Liver (tissue), 9 donors: ENCODE measurements around the gene DLL4. TPM values are rescaled to one million over a fixed set of nuclear protein-coding genes. Genes with fewer than 3 reads are reported as not detected.

ENCODE experiments used
- DNase-seq: peaks from one replicate; pipeline ENCODE4 v3.0.0-alpha.2; 2017; ENCODE audit warnings: low spot score
- H3K27ac ChIP-seq, 2 donors: one replicate each; pipeline ENCODE4 v1.7.0; 2013; ENCODE audit warnings: inconsistent platforms in 2 of 2, low read length in 2 of 2, control low read depth in 1 of 2, low read depth in 1 of 2, mild to moderate bottlenecking in 1 of 2
- H3K27me3 ChIP-seq, 4 donors: one replicate each; pipeline versions ENCODE4 v1.6.1 to v1.7.0; 2013; ENCODE audit warnings: low read length in 3 of 4, inconsistent platforms in 1 of 4, mild to moderate bottlenecking in 1 of 4, moderate library complexity in 1 of 4; ENCODE audit not compliant: control insufficient read depth in 4 of 4, insufficient read depth in 4 of 4
- H3K36me3 ChIP-seq, 4 donors: one replicate each; pipeline versions ENCODE4 v1.6.1 to v1.7.0; 2013; ENCODE audit warnings: low read length in 3 of 4, mild to moderate bottlenecking in 3 of 4, low read depth in 1 of 4, moderate library complexity in 1 of 4; ENCODE audit not compliant: control insufficient read depth in 4 of 4, insufficient read depth in 3 of 4
- H3K4me1 ChIP-seq, 4 donors: one replicate each; pipeline versions ENCODE4 v1.6.1 to v1.7.0; 2013; ENCODE audit warnings: low read length in 3 of 4, mild to moderate bottlenecking in 3 of 4, moderate library complexity in 1 of 4; ENCODE audit not compliant: control insufficient read depth in 4 of 4, insufficient read depth in 4 of 4
- H3K4me3 ChIP-seq, 3 donors: one replicate each; pipeline versions ENCODE4 v1.6.1 to v1.7.0; 2013; ENCODE audit warnings: low read length in 3 of 3, control low read depth in 1 of 3, low read depth in 1 of 3, mild to moderate bottlenecking in 1 of 3
- H3K9ac ChIP-seq, 2 donors: one replicate each; pipeline ENCODE4 v1.7.0; 2013; ENCODE audit warnings: low read length in 2 of 2, mild to moderate bottlenecking in 2 of 2, moderate library complexity in 2 of 2, control low read depth in 1 of 2, low read depth in 1 of 2
- H3K9me3 ChIP-seq, 4 donors: one replicate each; pipeline versions ENCODE4 v1.6.1 to v1.7.0; 2013; ENCODE audit warnings: low read length in 3 of 4; ENCODE audit not compliant: control insufficient read depth in 4 of 4
- ATF3 ChIP-seq: IDR thresholded peaks from 2 replicates; pipeline ENCODE4 v1.6.1; 2016; ENCODE audit warnings: antibody characterized with exemption
- FOXA1 ChIP-seq: IDR thresholded peaks from 2 replicates; pipeline ENCODE4 v1.6.1; 2016; ENCODE audit warnings: antibody characterized with exemption
- FOXA2 ChIP-seq: IDR thresholded peaks from 2 replicates; pipeline ENCODE4 v1.6.1; 2016; ENCODE audit warnings: antibody characterized with exemption
- HNF4A ChIP-seq, 2 donors: conservative IDR thresholded peaks; 2 replicates each; pipeline ENCODE4 v1.6.1; 2016; ENCODE audit warnings: antibody characterized with exemption in 2 of 2, mild to moderate bottlenecking in 2 of 2
- HNF4G ChIP-seq: IDR thresholded peaks from 2 replicates; pipeline ENCODE4 v1.6.1; 2016; ENCODE audit warnings: antibody characterized with exemption
- JUND ChIP-seq, 2 donors: IDR thresholded peaks; 2 replicates each; pipeline ENCODE4 v1.6.1; 2016; ENCODE audit warnings: antibody characterized with exemption in 2 of 2
- MAX ChIP-seq: IDR thresholded peaks from 2 replicates; pipeline ENCODE4 v1.6.1; 2016; ENCODE audit warnings: antibody characterized with exemption
- NR2F2 ChIP-seq: IDR thresholded peaks from 2 replicates; pipeline ENCODE4 v1.6.1; 2016; ENCODE audit warnings: antibody characterized with exemption
- RAD21 ChIP-seq, 2 donors: IDR thresholded peaks; 2 replicates each; pipeline ENCODE4 v1.6.1; 2016; ENCODE audit warnings: antibody characterized with exemption in 2 of 2, mild to moderate bottlenecking in 2 of 2
- RXRA ChIP-seq, 2 donors: IDR thresholded peaks; 2 replicates each; pipeline ENCODE4 v1.6.1; 2017 to 2018; ENCODE audit warnings: antibody characterized with exemption in 2 of 2, mild to moderate bottlenecking in 1 of 2
- SP1 ChIP-seq: IDR thresholded peaks from 2 replicates; pipeline ENCODE4 v1.6.1; 2018; ENCODE audit warnings: antibody characterized with exemption, mild to moderate bottlenecking
- TAF1 ChIP-seq: conservative IDR thresholded peaks from 2 replicates; pipeline ENCODE4 v1.6.1; 2016; ENCODE audit warnings: antibody characterized with exemption, mild to moderate bottlenecking
- ZBTB33 ChIP-seq: IDR thresholded peaks from 2 replicates; pipeline ENCODE4 v1.6.1; 2016; ENCODE audit warnings: antibody characterized with exemption
- WGBS: extraction: QIAGEN DNeasy Blood & Tissue Kit; methylation state at CpG from one replicate; pipeline ENCODE4 v1.1.7; 2013; 5-methylcytosine and 5-hydroxymethylcytosine counted together
- polyA plus RNA-seq, 2 donors: library from polyadenylated mRNA; stranded (reverse) in 1 of 2; unstranded in 1 of 2; fragments of 200-250 nt in 1 of 2; fragments of >200 nt in 1 of 2; fragmentation: Nextera tagmentation in 1 of 2; extraction: Ambion mirVana in 1 of 2; gene quantifications; one replicate each; pipeline versions ENCODE4 v1.2.1 to v1.2.3, GENCODE V29; 2013 to 2015
- total RNA-seq, 2 donors: library from RNA; depleted of rRNA; stranded (reverse); fragments of >200 nt; gene quantifications; one replicate each; pipeline ENCODE4 v1.2.3, GENCODE V29; 2014
- TF ChIP-seq, protein P1 (sequence below): fragments of 150-350 bp; IDR thresholded peaks from 2 replicates; pipeline ENCODE4 v1.5.1; 2017; ENCODE audit warnings: improper control_type of control experiment, low read depth, low read length; ENCODE audit not compliant: missing input control
- TF ChIP-seq, protein P2 (sequence below): IDR thresholded peaks from 2 replicates; pipeline ENCODE4 v1.6.1; 2016; ENCODE audit warnings: antibody characterized with exemption, mild to moderate bottlenecking
- donor health status: healthy.
- donor health status: healthy.
- donor health status: healthy.
- donor health status: healthy.
- donor health status: healthy.

The DLL4 gene
- total and polyA plus RNA-seq, 4 donors: 2.1 to 3.8 (median 3.0) TPM

- no peak overlapping the region for H3K4me3 ChIP-seq
- no peaks in the 10 kb centered on the region for H3K36me3 ChIP-seq
- peak overlapping the region; percentile 17 to 89 for H3K27ac ChIP-seq
- no peaks in the 10 kb centered on the region for H3K9me3 ChIP-seq
- H3K27me3 ChIP-seq: no peaks in the 10 kb centered on the region
- no peak overlapping the region for H3K9ac ChIP-seq
- TF ChIP-seq HNF4G (no peak), HNF4A (conservative IDR thresholded peaks at IDR 0.05) (no peak), JUND (IDR thresholded peaks at IDR 0.05) (no peak), RXRA (IDR thresholded peaks at IDR 0.05) (no peak), ZBTB33 (no peak)
- TF ChIP-seq, protein P1, sequence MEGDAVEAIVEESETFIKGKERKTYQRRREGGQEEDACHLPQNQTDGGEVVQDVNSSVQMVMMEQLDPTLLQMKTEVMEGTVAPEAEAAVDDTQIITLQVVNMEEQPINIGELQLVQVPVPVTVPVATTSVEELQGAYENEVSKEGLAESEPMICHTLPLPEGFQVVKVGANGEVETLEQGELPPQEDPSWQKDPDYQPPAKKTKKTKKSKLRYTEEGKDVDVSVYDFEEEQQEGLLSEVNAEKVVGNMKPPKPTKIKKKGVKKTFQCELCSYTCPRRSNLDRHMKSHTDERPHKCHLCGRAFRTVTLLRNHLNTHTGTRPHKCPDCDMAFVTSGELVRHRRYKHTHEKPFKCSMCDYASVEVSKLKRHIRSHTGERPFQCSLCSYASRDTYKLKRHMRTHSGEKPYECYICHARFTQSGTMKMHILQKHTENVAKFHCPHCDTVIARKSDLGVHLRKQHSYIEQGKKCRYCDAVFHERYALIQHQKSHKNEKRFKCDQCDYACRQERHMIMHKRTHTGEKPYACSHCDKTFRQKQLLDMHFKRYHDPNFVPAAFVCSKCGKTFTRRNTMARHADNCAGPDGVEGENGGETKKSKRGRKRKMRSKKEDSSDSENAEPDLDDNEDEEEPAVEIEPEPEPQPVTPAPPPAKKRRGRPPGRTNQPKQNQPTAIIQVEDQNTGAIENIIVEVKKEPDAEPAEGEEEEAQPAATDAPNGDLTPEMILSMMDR: no peak
- no peak for DNase-seq
- peaks cover 33 to 60% (median 54%) of the 10 kb centered on the region in 4 donors for H3K4me1 ChIP-seq
- WGBS: 78% methylated on average over 7 of the region's 7 CpGs
Measured at GRCh38 chr15:40911141-40911540, 18.0 kb upstream of the DLL4 start.

- peak overlapping the region; percentile 17 to 89 for H3K27ac ChIP-seq
- no peak for DNase-seq
- WGBS: 56% methylated on average over 2 of the region's 2 CpGs
- no peak overlapping the region for H3K4me3 ChIP-seq
- no peaks in the 10 kb centered on the region for H3K27me3 ChIP-seq
- no peak overlapping the region for H3K9ac ChIP-seq
- H3K36me3 ChIP-seq: no peaks in the 10 kb centered on the region
- H3K9me3 ChIP-seq: no peaks in the 10 kb centered on the region
- H3K4me1 ChIP-seq: peaks cover 29 to 54% (median 50%) of the 10 kb centered on the region in 4 donors
- TF ChIP-seq RXRA (IDR thresholded peaks at IDR 0.05): peak; percentile 55 to 57
- TF ChIP-seq ATF3: no peak
- peak; percentile 55 for TF ChIP-seq HNF4A (conservative IDR thresholded peaks at IDR 0.05)
- TF ChIP-seq FOXA1: peak; percentile 18
- TF ChIP-seq FOXA2: no peak
- peak; percentile 50 for TF ChIP-seq SP1
- peak in 1 of 2 donors; percentile 6 for TF ChIP-seq RAD21 (IDR thresholded peaks at IDR 0.05)
Measured at GRCh38 chr15:40911693-40912092, 17.4 kb upstream of the DLL4 start.

GRCh38 chr15:40912478-40912877 lies 16.7 kb upstream of the DLL4 start:
- H3K36me3 ChIP-seq: no peaks in the 10 kb centered on the region
- H3K9ac ChIP-seq: no peak overlapping the region
- H3K9me3 ChIP-seq: no peaks in the 10 kb centered on the region
- 88% methylated on average over 6 of the region's 6 CpGs for WGBS
- H3K27ac ChIP-seq: no peak overlapping the region
- no peaks in the 10 kb centered on the region for H3K27me3 ChIP-seq
- peaks cover 22 to 47% (median 45%) of the 10 kb centered on the region in 4 donors for H3K4me1 ChIP-seq
- no peak overlapping the region for H3K4me3 ChIP-seq
- DNase-seq: no peak
- TF ChIP-seq, protein P2, sequence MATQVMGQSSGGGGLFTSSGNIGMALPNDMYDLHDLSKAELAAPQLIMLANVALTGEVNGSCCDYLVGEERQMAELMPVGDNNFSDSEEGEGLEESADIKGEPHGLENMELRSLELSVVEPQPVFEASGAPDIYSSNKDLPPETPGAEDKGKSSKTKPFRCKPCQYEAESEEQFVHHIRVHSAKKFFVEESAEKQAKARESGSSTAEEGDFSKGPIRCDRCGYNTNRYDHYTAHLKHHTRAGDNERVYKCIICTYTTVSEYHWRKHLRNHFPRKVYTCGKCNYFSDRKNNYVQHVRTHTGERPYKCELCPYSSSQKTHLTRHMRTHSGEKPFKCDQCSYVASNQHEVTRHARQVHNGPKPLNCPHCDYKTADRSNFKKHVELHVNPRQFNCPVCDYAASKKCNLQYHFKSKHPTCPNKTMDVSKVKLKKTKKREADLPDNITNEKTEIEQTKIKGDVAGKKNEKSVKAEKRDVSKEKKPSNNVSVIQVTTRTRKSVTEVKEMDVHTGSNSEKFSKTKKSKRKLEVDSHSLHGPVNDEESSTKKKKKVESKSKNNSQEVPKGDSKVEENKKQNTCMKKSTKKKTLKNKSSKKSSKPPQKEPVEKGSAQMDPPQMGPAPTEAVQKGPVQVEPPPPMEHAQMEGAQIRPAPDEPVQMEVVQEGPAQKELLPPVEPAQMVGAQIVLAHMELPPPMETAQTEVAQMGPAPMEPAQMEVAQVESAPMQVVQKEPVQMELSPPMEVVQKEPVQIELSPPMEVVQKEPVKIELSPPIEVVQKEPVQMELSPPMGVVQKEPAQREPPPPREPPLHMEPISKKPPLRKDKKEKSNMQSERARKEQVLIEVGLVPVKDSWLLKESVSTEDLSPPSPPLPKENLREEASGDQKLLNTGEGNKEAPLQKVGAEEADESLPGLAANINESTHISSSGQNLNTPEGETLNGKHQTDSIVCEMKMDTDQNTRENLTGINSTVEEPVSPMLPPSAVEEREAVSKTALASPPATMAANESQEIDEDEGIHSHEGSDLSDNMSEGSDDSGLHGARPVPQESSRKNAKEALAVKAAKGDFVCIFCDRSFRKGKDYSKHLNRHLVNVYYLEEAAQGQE: no peak
- TF ChIP-seq TAF1 (no peak), JUND (IDR thresholded peaks at IDR 0.05) (no peak), ZBTB33 (no peak), MAX (no peak), ATF3 (no peak), NR2F2 (no peak)
- TF ChIP-seq, protein P1: no peak
